ENCODE measurements around the gene PLB1.

The PLB1 gene

GRCh38 chr2:28598484-28598883, 102.6 kb downstream of the PLB1 start:
- DNase-seq (ENCODE audit: low read depth) = no peak
- TF ChIP-seq CTCF (IDR thresholded peaks at IDR 0.05; ENCODE audit: insufficient read depth, low read depth, low read length, missing control alignments) = no peak
- no peak overlapping the region for H3K4me3 ChIP-seq (ENCODE audit: low read depth, low read length)

GRCh38 chr2:28600181-28600580, 104.3 kb downstream of the PLB1 start:
- TF ChIP-seq CTCF (IDR thresholded peaks at IDR 0.05; ENCODE audit: insufficient read depth, low read depth, low read length, missing control alignments) = no peak
- no peak overlapping the region for H3K4me3 ChIP-seq (ENCODE audit: low read depth, low read length)
- DNase-seq (ENCODE audit: low read depth) = no peak

DNA sequence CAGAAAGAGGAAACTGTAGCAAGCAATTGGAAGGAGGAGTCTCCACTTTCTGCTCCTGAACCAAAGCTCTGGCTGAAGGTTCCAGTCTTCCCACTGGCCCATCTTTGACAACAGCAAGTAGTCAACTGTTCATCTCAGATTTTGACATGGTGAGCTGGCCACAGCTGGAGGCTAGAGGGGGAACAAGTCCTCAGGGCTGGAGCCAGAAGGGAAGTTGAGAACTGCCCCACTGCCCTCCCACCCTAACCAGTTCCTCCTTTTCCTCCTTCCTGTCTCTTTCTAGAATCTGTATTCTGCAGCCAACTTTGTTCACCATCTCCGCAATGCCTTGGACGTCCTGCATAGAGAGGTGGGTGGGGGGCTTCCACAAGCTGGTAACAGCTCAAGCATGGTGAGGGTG, 105.8 kb downstream of the PLB1 start:
- no peak for DNase-seq (ENCODE audit: low read depth)
- TF ChIP-seq CTCF (IDR thresholded peaks at IDR 0.05; ENCODE audit: insufficient read depth, low read depth, low read length, missing control alignments) = no peak
- H3K4me3 ChIP-seq (ENCODE audit: low read depth, low read length) = no peak overlapping the region

DNA sequence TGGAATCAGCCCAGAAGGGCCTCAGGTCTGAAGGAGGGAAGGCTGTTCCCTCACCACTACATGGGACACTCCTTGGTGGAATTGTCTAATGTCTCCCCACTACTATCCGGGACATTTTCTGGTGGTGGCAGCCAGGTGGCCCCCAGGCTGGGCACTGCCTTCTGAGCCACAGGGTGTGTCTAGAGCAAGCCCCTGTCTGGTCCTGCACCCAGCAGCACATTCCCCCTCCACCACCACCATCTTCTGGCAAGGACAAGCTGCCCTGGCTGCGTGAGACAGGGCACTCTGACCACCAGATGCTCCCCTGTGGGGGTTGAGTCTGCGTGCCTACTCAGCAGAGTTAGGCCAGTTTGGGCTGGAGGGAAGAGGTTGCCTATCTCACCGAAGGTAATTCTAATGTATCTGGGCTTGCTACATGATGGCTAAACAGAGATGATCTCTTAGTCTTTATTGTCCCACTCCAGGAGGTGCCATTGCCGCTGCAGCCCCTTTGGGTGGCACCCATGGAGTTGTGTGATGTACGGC, 106.3 kb downstream of the PLB1 start:
- H3K4me3 ChIP-seq (ENCODE audit: low read depth, low read length) = no peak overlapping the region
- no peak for TF ChIP-seq CTCF (IDR thresholded peaks at IDR 0.05; ENCODE audit: insufficient read depth, low read depth, low read length, missing control alignments)
- DNase-seq (ENCODE audit: low read depth) = no peak

DNA sequence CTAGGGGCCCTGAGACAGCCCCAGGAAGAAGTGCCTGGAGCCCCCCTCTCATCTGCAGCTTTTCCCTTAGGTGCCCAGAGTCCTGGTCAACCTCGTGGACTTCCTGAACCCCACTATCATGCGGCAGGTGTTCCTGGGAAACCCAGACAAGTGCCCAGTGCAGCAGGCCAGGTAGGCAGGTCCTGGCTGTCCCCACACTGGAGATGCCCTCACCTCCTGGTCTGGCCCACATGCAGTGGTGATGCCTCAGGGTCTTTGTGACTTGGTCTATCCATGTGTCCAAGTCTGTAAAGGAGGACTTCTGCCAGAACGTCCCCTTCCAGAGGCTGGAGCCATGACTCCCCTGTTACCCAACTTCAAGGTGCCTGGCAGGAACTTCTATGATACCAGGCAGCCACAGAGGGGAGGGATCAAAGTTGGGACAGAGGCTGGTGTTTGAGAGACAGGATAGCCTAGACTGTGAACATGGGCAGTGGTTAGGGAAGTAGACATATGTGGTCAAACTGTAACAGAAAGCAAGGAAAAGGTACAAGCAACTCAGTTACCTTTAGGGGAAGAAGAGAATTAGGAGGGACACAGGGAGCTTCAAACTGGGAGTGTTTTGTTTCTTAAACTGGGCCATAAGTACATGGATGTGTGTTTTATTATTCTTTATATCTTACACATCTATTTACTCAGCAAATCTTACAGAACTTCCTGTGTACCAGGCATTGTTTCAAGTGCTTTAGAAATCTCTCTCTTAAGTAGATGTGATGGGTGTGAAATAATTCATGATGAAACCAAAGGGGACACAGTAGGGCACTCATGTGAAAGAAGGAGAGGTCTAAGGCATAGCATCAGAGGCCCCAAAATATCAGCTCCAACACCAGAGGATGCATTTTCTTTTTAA, 107.1 kb downstream of the PLB1 start:
- TF ChIP-seq CTCF (IDR thresholded peaks at IDR 0.05; ENCODE audit: insufficient read depth, low read depth, low read length, missing control alignments) = no peak
- no peak overlapping the region for H3K4me3 ChIP-seq (ENCODE audit: low read depth, low read length)
- no peak for DNase-seq (ENCODE audit: low read depth)

DNA sequence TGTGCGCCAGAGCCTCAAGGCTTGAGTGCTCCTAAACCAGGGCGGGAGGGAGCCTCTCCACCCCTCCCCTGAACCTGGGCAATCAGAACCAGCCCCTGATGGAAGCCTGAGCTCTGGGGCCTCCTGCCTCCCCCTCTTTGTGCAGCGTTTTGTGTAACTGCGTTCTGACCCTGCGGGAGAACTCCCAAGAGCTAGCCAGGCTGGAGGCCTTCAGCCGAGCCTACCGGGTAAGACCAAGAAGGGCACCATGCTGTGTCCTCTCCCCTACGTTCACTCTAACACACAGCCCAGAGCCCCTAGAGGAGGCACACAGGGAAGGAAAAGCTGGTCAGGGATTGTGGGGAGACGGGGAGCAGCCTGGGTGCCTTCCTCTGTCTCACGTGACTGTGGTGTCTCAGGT, 108.0 kb downstream of the PLB1 start:
- TF ChIP-seq CTCF (IDR thresholded peaks at IDR 0.05; ENCODE audit: insufficient read depth, low read depth, low read length, missing control alignments) = no peak
- DNase-seq (ENCODE audit: low read depth) = no peak
- no peak overlapping the region for H3K4me3 ChIP-seq (ENCODE audit: low read depth, low read length)
